GM19043 (cell line): Measurements from ENCODE around the gene LMBRD2.
"Not testable (repeated sequence)": the region's sequence is repeated elsewhere in the genome, so short reads cannot be mapped to it uniquely, and the experiment has no call there.

Experiments used
- ATAC-seq: cut with Tn5 transposase; IDR thresholded peaks from one replicate; pipeline ENCODE4 v1.9.1; 2021; ENCODE audit warnings: low read depth; ENCODE audit not compliant: unreplicated experiment

The LMBRD2 gene

DNA sequence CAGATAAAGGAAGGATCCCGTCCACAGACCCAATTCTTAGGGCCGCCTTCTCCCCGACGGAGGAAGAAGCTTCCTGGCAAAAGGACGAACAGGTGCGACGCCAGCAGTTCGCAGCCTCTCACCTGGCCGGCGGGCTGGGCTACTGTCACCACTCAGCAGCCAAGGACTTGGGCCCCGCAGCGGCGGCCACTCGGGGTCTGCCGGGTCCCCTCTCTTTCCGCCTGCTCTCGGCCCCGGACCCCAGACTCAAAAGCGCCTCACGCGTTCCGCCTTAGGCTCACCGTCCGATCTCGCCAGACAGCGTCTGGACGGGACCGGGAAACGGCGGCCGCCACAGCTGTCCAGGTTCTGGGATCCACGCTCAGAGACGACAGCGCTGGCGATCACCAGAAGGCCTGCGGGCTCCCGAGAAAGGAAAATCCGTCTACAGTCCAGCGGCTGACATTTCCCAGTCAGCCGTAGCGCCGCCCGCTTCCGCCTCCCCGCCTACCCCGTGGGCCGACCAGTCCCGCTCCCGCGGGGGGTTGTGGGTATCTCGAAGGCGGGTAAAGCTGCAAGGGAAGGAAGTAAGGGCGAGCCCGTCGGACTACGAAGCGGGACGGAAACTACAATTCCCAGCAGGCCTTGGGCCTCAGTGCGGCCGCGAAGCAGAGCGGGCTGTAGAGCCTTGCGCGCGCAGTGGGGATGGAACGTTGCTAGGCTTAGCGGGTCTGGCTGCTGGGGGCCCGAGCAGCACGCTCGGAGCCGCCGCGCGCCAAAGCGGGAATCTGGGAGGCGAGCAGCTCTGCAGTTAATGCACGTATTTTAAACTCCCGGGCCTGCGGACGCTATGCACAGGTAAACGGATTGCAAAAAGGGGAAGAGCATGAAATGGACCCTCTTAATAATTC is at the start of gene LMBRD2, which contains the start of gene SKP2:
LMBRD2 (minus strand) TSS at position 454 of the 890 bp plus-strand sequence. CDS start 8,538 bp downstream, outside the sequence.
SKP2 (plus strand) TSS at position 678 of the 890 bp plus-strand sequence; CDS start at position 830, 152 bp downstream.
- peak; percentile 99 for ATAC-seq

GRCh38 chr5:36200513-36200912 is 48.8 kb upstream of the LMBRD2 start:
- no peak for ATAC-seq

- ATAC-seq = no peak
Observed at GRCh38 chr5:36199620-36200019, 47.9 kb upstream of the LMBRD2 start.

GRCh38 chr5:36198783-36199182 is 47.1 kb upstream of the LMBRD2 start:
- not testable (repeated sequence) for ATAC-seq

DNA sequence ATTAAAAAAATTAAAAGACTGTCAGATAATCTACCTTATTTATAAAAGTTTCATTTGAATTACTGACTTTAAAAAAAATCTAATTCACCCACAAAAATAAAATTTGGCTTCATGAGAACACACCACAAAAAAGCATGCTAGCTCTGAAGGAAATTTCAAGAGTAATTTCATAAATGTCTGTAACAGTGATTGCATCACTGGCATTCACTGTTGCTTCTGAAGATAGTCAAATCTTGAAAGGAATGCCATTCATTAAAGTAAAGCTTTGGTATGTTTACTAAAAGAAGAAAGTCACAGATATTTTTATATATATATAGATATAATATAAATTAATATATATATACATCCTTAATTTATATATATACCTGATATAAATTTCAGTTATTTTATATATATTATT is 46.6 kb upstream of the LMBRD2 start:
- no peak for ATAC-seq

GRCh38 chr5:36193746-36194145 is 42.1 kb upstream of the LMBRD2 start:
- ATAC-seq = no peak

DNA sequence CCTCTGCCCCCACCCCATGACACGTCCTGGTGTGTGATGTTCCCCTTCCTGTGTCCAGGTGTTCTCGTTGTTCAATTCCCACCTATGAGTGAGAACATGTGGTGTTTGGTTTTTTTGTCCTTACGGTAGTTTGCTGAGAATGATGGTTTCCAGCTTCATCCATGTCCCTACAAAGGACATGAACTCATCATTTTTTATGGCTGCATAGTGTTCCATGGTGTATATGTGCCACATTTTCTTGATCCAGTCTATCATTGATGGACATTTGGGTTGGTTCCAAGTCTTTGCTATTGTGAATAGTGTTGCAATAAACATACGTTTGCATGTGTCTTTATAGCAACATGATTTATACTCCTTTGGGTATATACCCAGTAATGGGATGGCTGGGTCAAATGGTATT is 32.7 kb upstream of the LMBRD2 start:
- not testable (repeated sequence) for ATAC-seq

DNA sequence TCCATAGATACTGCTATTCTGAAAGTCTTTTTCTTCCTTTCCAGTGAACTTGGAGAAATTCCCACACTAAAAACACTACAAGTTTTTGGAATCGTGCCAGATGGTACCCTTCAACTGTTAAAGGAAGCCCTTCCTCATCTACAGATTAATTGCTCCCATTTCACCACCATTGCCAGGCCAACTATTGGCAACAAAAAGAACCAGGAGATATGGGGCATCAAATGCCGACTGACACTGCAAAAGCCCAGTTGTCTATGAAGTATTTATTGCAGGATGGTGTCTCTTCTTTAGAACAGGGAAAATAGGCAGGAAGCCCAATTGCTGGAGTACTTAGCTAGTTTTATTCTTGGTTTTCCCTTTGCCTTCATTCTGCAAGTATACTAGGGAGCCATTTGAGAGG is 30.1 kb upstream of the LMBRD2 start:
- ATAC-seq = no peak

GRCh38 chr5:36180556-36181350 is 29.1 kb upstream of the LMBRD2 start:
- ATAC-seq = no peak

DNA sequence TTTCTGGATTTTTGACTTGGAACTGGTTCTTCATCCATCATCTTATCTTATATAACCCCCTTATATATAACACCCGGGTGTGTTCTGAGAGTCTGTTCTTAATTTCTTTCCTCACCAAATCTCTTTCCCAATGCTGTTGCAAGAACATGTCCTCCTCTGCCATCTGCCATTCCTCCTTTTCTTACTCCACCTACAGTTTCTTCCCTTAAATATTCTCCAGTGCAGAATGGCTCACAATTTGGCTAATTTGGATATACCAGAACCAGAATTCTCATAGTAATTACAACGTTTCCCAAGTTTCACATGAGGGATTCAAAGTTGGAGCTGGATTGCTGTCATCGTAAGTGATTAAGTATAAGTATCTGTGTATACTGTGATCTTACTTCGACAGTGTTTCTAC is 28.3 kb upstream of the LMBRD2 start:
- no peak for ATAC-seq

DNA sequence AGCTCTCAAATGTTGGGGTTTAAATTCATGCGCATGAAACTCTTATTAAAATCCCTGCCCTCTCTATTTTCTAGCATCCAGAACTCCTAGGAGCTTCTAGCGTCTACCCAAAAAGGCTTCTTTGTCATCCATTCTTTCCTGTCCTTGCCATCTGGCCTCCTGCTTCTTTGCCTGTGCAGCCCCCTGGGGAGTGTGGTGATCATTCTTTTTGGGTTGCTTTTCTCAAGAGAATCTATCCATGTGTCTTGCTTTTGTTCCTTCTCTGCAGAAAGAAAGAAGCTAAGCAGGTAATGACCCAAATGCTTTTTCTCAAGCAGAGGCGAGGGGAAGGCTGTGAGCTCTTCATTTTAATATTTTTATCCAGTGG is 26.8 kb upstream of the LMBRD2 start:
- ATAC-seq = no peak

GRCh38 chr5:36177715-36178523 is 26.2 kb upstream of the LMBRD2 start:
- ATAC-seq = no peak

DNA sequence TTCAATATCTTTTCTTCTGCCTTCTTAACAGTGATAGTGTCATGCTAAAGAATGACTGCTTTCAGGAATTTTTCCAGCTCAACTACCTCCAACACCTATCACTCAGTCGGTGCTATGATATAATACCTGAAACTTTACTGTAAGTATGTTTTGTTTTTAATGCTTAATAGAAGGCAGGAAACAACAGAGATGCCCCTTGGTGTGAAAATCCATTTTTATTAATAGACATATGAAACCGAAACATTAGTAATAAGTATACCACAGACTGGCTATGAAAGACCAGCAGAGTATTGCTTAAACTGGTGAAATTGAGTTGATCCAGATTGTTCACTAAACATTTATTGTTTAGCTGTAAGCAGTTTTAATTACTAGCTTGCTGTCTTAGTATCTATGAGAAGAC is 25.5 kb upstream of the LMBRD2 start:
- peak; percentile 98 for ATAC-seq

DNA sequence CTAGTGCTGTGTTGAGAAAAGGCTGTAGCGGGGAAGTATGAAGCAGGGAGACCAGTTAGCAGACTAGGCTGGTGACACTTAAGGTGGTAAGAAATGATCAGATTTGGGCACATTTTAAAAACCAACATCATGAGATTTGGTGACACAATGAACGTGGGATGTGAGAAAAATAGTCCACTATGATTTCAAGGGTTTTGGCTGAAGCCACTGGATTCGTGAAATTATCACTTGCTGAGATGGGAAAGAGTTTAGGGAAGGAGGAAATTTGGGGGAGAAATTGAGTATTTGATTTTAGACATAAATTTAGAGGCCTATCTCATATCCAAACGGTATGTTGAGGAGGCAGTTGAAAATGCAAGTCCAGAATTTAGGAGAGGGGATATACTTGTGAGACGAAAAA is 23.4 kb upstream of the LMBRD2 start:
- no peak for ATAC-seq

DNA sequence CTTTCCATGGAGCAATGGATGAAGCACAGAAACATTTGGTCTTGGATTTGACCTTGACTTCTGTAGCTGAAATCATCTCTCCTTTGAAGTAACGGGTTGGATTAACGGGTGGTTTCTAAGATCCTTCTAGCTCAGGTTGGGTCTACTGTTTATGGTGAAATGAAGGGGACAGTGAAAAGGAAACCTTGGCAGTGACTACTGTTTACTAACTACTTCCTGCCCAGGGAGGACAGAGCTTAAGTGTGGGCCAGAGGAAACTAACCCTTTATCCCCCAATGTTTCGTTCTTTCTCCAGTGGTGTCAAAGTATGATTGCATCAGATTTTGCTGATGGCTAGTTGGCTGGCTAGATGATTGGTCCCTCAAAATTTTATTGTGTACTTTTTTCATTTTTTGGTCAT is 22.4 kb upstream of the LMBRD2 start:
- no peak for ATAC-seq

DNA sequence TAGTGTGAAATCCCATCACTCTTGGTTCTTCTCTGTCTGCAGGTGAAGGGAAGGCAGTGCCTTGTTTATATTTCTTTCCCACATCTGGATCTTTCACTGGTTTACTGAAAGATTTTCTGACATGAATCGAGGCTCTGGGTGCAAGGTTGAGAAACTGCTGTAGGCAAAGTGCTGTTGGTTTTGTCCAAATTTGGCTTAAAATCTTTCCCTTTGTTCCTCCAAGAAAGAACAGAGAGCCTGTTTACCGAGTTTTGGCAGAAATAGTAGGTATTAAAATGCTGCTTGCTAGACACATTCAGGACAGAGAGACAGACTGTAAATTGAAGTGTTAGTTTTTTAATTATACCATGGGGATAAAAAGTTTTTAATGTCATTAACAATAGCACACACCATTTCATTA is 21.7 kb upstream of the LMBRD2 start:
- no peak for ATAC-seq

DNA sequence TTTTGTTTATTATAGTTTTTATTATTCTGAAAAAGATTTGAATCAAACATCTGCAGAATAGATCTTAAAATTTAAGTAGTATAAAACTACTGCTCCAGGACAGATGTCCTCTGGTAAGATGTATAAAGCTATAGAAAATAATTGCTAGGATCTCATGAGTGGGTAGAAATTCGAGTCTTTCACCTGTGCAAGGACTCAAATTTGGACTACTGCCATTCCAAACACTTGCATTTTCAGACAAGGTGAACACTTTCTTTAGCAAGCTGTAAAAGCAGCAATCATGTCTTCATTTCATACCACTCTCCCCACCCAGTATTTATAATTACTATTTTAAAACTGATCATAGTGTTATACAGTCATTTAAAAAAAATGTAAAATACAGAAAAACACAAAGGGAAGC is 20.9 kb upstream of the LMBRD2 start:
- no peak for ATAC-seq

- ATAC-seq = no peak
Observed at GRCh38 chr5:36170832-36171424, 19.2 kb upstream of the LMBRD2 start.

- no peak for ATAC-seq
Observed at GRCh38 chr5:36168737-36169136, 17.1 kb upstream of the LMBRD2 start.

DNA sequence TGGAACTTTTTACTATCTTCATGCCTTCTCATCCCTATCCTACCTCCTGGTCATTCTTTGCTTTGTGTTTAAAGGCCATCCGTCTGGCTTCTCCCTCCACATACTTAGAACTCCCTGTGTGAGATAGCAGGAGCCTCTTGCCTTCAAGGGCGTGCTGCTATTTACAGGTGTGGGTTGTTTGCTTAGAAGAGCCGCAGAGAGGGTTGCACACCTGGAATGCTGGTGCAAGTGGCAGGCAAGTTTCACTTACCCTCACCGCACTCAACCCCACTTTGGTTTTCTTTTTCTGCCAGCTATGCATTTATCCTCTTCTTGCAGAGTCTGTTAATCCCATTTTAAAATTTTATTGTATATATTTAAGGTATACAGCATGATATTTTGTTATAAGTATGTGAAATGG is 12.8 kb upstream of the LMBRD2 start:
- ATAC-seq = no peak
